GM18502 (cell line): ENCODE results near the gene NRN1L.
A peak's percentile ranks its signal among the peaks of the same experiment; 100 is the strongest.
"Not testable (repeated sequence)": the region's sequence is repeated elsewhere in the genome, so short reads cannot be mapped to it uniquely, and the experiment has no call there.

Experiments used
- ATAC-seq: cut with Tn5 transposase; IDR thresholded peaks from one replicate; pipeline ENCODE4 v1.9.1; 2021; ENCODE audit warnings: mild to moderate bottlenecking; ENCODE audit not compliant: unreplicated experiment, poor library complexity

The NRN1L gene

DNA sequence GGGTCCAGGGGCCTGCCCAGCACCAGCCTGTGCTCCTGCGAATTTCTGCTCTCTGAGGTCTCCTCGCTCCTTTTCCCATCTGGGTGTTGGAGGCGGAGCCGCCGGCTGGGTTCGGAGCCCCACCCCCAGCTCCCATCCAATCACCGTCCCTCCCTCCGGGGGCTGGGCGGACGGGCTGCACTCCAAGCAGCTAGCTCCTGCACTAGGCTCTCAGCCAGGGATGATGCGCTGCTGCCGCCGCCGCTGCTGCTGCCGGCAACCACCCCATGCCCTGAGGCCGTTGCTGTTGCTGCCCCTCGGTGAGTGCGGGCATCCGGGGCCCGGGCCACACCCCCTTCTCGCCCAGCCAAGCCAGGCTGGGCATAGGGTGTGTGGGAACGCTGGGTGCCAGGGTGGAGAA, at the start of gene NRN1L:
Gene NRN1L (plus strand): TSS at position 202 of the 400 bp plus-strand sequence. CDS start 19 bp downstream, at position 221.
- no peak for ATAC-seq

DNA sequence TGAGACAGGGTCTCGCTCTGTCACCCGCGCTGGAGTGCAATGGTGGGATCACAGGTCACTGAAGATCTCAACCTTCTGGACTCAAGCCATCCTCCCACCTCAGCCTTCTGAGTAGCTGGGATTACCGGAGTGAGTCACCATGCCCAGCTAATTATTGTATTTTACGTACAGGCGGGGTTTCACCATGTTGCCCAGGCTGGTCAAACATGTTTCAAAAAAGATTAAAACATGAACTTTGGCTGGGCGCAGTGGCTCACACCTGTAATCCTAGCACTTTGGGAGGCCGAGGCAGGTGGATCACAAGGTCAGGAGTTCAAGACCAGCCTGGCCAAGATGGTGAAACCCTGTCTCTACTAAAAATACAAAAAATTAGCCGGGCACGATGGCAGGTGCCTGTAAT, 47.5 kb upstream of the NRN1L start:
- not testable (repeated sequence) for ATAC-seq

DNA sequence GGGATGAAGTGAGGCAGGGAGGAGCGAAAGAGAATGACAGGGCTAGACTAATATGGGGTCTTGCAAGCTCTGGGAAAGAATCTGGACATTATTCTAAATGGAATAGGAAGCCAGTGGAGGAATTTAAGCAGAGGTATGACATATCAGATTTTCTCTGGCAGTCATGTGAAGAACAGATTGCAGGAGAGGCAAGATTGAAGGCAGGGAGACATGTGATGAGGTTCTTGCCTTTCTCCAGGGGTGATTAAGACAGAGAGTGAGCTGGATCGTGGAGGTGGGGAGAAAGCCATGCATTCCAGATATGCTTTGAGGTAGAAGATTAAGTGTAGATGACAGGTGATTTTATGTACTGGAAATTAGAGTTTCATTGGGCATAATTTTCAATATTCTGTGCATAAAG, 46.9 kb upstream of the NRN1L start:
- ATAC-seq, result no peak

DNA sequence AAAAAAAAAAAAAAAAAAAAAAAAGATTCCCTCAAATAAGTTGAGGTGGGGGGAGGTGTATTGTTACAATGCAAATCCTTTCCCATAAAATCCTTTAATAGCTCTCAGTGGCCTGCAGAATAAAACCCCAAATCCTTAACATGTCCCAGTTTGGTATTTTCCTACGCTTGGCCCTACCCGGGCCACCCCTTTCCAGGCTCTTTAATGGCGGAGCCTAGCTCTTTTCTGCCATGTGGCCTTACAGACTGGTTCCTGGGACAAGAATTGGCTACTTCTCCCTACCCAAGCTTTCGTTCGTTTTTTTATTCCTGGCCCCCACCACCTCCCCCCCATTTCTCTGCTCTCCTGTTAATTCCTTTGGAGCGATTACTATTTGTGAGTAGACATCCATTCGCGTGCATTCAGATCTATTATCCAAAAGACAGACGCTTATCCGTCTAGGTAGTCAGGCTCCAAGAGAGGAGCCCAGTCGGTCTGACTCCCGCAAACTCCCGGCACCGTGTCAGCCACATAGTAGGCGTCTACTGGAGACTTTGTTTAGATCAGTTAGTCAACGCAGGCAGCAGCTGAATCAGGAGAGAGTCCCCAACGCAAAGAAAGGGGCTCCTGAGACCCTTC, 43.4 kb upstream of the NRN1L start:
- no peak for ATAC-seq

DNA sequence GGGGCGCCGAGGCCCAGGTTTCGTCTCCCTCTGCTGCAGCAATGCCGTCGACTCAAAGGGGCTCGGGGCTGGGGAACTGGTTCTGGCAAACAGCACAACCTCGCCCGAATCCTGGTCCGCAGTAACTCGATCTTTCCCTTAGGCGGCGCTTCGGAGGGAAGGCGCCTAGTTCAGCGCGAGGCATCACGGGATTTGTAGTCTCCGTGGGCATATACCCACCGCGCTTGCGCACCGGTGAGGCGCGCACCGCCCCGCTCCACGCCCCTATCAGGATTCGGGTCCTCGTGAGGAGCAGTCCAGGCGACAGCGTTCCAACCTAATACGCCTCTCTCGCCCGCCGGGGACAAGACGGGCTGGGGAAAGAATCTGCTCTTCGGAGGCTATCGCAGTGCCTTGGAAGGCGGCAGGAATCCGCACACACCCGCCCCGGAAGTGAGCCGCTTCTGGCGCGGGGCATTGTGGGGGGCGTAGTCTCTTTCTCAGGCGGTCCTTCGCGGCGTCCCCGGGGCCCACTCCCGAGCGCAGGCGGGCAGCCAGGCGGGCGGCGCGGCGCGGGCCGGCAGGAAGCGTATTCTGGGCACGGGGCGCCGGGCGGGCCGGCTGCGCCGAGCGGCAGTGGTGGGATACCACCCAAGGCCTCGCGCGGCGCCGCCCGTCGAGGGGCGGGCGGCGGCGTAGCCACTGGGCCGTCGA, 42.7 kb upstream of the NRN1L start, which contains the start of gene THAP11:
Gene THAP11 (plus strand): TSS at position 505 of the 693 bp plus-strand sequence. CDS start 235 bp downstream, outside the sequence.
- ATAC-seq, result peak; percentile 54

DNA sequence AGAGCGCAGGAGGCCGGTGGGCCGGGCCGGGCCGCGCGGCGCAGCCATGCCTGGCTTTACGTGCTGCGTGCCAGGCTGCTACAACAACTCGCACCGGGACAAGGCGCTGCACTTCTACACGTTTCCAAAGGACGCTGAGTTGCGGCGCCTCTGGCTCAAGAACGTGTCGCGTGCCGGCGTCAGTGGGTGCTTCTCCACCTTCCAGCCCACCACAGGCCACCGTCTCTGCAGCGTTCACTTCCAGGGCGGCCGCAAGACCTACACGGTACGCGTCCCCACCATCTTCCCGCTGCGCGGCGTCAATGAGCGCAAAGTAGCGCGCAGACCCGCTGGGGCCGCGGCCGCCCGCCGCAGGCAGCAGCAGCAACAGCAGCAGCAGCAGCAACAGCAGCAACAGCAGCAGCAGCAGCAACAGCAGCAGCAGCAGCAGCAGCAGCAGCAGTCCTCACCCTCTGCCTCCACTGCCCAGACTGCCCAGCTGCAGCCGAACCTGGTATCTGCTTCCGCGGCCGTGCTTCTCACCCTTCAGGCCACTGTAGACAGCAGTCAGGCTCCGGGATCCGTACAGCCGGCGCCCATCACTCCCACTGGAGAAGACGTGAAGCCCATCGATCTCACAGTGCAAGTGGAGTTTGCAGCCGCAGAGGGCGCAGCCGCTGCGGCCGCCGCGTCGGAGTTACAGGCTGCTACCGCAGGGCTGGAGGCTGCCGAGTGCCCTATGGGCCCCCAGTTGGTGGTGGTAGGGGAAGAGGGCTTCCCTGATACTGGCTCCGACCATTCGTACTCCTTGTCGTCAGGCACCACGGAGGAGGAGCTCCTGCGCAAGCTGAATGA, 42.0 kb upstream of the NRN1L start:
- peak; percentile 14 for ATAC-seq

DNA sequence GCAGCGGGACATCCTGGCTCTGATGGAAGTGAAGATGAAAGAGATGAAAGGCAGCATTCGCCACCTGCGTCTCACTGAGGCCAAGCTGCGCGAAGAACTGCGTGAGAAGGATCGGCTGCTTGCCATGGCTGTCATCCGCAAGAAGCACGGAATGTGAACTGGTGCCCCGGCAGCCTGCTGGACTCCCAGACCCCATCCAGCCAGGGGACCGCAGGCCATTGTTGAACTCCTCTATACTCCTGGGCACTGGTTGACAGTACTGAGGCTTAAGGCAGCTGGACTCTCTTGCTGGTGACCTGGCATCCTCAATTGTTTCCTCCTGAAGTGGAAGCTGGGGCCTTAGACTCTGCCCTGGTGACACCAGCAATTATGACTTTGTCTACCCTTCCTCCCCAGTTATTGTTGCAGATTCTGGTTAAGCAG, 41.3 kb upstream of the NRN1L start:
- ATAC-seq, result no peak

DNA sequence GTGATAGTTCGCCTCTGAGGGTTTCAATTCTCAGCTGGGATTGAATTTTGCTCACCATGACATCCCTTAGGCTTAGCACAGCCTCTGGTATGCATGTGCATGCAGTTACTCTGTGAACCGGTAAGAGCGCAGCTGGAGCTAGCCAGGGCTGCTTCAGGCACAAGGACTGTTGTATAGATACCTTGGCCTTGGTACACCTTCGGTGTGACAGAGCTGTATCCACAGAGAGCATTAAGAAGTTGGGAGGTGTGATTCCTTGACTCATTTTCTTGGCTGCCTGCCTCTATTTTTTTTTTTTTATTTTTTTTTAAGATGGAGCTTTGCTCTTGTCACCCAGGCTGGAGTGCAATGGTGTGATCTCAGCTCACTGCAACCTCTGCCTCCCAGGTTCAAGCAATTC, 40.2 kb upstream of the NRN1L start:
- no peak for ATAC-seq

DNA sequence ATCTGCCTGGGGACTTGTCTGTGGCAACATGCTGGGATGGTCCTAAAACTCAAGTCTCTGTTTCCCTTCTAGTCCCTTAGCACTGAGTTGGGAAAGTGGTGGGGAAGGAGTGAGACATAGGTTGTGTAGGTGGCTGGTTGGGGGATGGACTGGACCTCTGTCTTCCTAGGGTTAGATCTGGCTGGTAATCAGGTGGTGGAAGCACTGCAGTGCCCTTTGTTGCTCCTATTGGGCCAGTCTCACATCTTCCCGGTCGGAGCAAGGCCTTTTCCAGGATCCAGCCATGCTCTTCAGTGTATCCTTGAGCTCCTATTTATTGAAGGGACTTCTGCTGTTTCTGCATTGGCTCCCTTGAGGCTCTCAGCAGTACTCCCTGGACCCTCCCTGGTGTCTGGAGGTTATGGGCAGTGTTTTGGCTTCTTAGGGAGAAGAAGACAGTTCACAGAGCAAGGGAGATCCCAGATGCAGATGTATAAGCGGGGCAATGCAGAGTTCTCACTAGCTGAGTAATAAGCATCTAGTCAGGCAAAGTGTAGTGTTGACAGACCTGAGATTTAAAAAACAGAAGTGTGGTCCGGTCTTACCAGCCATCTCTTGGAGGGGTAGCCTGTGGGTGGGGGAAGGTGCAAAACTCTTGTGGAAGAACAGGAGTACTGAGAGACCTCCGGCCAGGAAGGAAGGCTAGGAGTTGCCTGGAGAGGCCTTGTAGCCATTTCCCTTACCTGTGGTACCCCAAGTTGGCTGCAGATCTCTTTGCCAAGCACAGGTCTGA, 39.2 kb upstream of the NRN1L start:
- ATAC-seq, result no peak

DNA sequence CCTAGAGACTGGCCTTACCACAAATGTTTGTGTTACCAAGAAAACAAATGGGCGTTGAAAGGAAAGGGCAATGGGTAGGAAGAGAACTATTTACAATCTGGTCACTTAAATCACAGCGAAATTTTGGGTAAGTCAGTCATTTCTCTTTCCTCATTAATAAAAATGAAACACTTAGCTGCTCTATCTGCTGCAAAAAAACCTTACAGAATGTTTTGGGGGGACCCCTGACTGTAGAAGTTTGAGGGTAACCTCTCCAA, 38.7 kb upstream of the NRN1L start:
- no peak for ATAC-seq

DNA sequence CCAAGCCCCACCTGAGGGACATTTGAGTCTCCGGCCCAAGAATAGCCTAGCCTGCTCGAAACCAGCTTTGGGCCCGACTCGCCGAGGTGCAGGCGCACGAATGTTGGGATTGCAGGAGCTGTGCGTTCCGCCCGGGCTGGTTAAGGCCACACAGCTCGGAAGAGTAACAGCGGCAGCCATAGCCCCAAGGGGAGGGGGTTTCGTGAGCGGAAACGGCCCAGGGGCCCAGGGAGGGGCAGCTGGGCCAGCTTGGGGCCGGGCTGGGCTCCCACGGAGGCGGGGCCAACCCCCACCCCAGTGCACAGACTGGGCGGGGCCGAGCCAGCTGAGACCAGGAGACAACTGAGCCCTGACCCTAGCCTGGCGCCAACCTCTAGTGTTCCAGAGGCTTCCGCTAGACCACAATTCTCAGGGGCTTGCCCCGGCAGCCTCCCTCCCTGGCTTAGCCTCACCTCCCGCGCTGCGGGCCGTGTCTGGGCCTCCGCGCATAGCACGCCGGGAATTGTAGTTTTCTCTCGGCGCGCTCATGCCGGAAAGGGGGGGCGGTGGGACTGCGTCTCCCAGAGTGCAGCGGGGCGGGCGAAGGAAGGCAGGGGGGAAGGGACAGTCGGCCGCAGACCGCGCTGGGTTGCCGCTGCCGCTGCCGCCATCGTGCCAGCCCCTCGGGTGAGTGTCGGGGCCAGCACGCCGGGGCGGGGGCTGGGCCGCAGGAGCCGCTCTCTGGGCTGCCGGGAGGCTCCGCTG, 38.2 kb upstream of the NRN1L start, which contains the start of gene NUTF2:
Gene NUTF2 (plus strand): TSS at position 614 of the 744 bp plus-strand sequence. CDS start 18,198 bp downstream, outside the sequence.
- ATAC-seq, result peak; percentile 61

DNA sequence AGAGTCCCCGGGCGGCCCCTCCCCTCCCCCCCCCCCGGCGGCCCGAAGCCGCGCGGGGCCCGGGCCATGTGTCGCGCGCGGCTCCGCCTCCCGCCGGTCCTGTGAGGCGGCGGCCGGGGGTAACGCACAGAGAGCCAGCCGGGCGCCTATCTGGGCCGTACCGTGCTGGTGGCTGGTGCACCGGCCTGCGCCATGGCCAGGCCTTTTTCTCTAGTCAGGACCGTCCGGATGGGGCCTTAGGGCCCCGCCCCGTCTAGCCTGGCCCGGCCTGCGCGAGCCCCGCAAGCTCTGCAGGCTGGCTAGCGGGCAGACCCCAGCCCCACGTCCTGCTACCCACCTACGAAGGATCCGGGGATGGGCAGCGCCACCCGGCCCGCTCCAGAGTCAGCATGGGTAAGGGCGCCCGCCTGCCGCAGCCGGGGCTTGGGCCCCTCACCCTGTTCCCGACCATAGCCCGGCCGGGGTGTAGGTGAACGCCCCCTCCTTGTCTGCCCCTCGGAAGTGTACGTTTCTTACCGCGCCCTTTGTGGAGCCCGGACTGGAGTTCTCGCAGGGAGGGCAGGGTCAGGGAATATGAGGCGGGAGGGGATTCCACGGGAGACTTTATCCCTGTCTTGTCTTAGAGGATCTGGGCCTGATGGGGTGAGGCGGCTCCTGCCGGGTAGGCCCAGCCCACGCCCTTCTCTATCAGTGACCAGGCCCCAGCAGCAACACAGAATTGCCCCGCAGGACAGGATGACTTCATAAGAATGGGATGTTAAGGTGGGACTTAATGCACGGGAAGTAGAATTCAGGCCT, 37.4 kb upstream of the NRN1L start, which contains the start of gene CENPT:
Gene CENPT (minus strand): TSS at position 630 of the 798 bp plus-strand sequence. CDS start 13,834 bp downstream, outside the sequence.
- peak; percentile 32 for ATAC-seq

DNA sequence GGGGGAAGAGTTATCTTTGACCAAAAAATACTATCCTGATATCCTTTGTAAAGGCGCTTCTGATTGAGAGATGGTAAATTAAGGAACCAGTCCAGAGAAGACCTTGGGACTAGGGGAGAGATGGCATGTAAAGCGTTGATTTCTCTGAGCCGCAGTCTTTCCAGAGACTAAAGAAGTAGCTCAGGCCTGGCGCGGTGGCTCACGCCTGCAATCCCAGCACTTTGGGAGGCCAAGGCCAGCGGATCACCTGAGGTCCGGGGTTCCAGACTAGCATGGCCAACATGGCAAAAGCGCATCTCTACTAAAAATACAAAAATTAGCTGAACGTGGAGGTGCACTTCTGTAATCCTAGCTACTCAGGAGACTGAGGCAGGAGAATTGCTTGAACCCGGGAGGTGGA, 36.6 kb upstream of the NRN1L start:
- no peak for ATAC-seq

DNA sequence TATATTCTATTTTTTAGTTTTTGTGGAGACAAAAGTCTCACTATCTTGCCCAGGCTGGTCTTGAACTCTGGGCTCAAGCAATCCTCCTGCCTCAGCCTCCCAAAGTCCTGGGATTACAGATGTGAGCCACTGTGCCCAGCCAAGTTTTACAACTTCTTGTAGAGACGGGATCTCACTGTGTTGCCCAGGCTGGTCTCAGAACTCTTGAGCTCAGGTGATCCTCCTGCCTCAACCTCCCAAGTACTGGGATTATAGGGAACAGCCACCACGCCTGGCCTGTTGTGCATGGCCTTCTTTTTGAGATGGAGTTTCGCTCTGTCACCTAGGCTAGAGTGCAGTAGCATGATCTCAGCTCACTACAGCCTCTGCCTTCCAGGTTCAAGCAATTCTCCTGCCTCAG, 31.0 kb upstream of the NRN1L start:
- ATAC-seq, result no peak

DNA sequence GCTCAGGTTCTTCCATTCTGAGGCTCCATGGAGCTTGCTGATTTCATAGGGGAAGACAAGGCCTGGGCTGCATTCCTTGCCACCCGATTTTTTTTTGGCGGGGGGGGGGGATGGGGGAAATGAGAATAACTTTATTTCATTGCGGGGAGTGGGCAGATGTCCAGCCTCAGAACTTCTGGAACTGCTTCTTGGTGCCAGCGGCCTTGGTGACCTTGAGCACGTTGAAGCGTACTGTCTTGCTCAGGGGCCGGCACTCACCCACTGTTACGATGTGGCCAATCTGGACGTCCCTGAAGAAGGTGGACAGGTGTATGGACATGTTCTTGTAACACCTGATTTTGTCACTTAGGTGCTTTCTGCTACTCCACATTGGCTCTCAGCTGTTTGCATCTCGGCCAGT, 28.9 kb upstream of the NRN1L start:
- ATAC-seq, result no peak

DNA sequence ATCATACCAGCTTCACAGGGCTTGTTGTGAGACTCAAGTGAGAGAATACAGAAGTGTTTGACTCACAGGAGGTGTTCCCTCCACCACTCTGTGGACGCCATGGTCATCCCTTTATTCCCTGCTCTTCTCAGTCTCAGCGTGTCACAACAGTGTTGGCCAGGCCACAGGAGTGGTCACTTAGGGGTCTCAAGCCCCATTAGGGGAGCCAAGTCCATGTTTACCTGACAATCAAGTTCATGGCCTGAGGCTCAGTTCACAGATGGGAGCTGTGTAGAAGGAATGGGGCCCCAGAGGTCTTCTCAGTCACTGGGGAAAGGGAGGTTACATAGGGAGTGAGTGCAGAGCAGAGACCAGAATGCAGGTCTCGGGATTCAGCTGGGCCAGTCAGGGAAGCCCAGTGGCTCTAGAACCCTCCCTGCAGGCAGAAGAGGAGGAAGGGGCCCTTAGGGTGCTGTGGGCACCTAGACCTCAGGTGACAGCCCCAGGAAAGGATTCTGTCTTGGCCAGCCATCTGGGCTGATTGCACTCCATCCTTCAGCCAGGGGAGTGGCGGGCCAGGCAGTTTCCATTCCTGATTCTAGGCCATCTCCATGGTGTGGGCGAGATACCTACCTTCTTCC, 27.6 kb upstream of the NRN1L start:
- ATAC-seq, result no peak

DNA sequence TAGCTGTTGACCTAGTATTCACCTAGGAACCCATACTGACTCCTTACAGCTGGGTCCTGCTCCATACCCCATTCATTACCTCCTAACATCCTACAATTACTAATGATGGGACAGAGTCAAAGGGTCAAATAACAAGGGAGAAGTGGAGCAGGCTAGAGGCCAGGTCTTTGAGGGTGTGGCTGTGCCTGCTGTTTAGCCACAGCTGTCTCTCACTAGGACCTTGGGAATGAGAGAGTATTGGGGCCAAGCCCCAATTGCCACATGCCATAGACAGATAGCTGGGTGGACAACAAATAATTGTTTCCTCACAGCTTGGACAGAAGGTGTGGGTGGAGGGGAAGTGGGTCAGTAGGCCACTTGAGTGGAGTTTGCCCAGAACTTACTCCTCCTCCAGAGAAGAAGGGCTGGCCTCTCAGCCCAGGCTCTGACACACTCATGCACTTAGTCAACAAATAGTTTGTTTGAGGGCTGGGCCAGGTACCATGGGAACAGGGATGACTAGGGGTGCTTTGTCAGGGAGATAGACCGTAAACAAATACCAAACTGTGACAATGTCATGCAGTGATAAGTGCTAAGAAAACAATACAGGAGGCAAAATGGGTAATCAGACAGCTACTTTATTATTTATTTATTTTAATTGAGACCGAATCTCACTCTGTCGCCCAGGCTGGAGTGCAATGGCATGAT, 27.0 kb upstream of the NRN1L start:
- no peak for ATAC-seq

DNA sequence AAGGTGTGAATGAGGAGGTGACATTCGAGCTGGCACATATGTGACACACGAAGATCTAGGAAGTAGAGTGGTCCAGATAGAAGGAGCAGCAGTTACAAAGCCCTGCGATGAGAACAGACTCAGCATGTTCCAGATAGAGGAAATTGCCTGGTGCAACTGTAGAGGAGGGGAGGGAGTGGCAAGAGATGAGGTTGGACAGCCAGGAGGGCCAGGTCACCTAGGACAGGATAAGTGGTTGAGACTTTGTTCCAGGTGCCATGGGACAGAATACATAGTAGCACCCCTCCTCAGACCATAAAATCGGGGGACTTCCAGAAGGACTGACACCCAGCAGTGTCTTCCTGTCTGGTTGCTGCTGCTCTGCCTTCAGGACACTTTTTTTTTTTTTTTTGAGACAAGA, 26.2 kb upstream of the NRN1L start:
- no peak for ATAC-seq
